AG09309 (cell line): ENCODE measurements around the gene MAP2K6.

Experiments
- DNase-seq: peaks from one replicate; pipeline ENCODE4 v3.0.0-alpha.2; 2010; ENCODE audit warnings: low read depth
- H3K4me3 ChIP-seq: 2 replicates; pipeline ENCODE4 v1.5.1; 2011; ENCODE audit warnings: mild to moderate bottlenecking, low read depth, low read length, moderate library complexity; ENCODE audit not compliant: control insufficient read depth
- TF ChIP-seq, protein P1 (sequence below): IDR thresholded peaks from 2 replicates; pipeline ENCODE4 v1.5.1; 2011; ENCODE audit warnings: mild to moderate bottlenecking, low read depth, low read length, inconsistent platforms; ENCODE audit not compliant: insufficient read depth, control insufficient read depth; ENCODE audit errors: missing control alignments

The MAP2K6 gene

DNA sequence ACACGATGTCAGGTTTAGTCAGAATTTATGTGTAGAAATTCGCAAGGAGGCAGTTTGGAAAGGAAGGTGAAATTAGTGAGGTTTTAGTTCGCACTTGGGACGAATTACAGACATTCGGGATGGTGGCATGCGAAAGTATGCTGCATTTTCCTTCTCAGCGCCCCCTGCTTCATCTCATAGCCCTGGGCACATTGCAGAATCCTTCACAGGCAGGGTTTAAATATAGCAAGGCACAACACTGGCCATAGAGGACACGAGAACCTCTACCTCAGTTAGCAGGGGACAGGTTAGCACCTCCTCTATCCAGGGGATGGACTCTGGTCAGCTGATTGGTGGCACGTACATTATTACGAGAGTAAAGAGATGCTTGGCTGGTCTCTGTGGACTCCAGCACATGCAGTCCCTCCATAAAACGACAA, 47.5 kb downstream of the MAP2K6 start:
- no peak for DNase-seq
- H3K4me3 ChIP-seq: no peak overlapping the region
- TF ChIP-seq, protein P1, sequence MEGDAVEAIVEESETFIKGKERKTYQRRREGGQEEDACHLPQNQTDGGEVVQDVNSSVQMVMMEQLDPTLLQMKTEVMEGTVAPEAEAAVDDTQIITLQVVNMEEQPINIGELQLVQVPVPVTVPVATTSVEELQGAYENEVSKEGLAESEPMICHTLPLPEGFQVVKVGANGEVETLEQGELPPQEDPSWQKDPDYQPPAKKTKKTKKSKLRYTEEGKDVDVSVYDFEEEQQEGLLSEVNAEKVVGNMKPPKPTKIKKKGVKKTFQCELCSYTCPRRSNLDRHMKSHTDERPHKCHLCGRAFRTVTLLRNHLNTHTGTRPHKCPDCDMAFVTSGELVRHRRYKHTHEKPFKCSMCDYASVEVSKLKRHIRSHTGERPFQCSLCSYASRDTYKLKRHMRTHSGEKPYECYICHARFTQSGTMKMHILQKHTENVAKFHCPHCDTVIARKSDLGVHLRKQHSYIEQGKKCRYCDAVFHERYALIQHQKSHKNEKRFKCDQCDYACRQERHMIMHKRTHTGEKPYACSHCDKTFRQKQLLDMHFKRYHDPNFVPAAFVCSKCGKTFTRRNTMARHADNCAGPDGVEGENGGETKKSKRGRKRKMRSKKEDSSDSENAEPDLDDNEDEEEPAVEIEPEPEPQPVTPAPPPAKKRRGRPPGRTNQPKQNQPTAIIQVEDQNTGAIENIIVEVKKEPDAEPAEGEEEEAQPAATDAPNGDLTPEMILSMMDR: no peak

DNA sequence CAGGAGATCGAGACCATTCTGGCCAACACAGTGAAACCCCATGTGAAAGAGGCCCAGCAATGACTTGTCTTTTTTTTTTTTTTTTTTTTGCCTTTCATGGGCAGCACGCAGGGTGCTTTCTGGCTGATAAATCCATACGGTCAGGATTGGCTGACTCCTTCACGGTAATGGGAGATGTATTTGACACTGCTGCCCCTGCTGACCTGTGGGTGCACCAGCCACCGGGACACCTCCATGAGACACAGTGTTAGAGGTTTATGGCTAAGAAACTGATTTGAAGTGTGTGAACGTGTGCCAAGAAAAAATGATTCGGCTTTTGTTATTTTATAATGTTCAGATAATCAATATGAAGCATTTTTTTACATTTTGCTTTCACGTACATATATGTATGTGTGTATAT, 48.4 kb downstream of the MAP2K6 start:
- no peak overlapping the region for H3K4me3 ChIP-seq
- TF ChIP-seq, protein P1: no peak
- no peak for DNase-seq

DNA sequence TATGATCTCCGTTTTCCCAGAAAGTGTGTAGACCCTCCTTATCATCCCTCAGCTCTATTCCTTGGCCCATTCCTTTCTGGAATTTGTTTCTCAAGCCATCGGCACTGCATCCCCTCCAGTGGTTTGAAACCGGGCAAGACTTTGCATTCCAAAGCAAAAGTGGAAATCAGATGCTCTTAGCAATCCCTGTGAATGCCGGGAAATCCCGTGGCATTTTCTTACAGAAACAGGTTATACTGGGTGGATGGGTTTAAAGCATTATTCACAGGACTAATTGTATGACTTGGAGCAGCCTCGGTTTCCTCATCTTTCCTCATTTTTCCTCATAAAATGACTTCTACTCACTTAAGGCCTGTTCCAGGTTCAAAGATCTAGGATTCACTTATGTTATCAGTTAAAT, 52.0 kb downstream of the MAP2K6 start:
- H3K4me3 ChIP-seq: no peak overlapping the region
- TF ChIP-seq, protein P1: no peak
- DNase-seq: no peak

DNA sequence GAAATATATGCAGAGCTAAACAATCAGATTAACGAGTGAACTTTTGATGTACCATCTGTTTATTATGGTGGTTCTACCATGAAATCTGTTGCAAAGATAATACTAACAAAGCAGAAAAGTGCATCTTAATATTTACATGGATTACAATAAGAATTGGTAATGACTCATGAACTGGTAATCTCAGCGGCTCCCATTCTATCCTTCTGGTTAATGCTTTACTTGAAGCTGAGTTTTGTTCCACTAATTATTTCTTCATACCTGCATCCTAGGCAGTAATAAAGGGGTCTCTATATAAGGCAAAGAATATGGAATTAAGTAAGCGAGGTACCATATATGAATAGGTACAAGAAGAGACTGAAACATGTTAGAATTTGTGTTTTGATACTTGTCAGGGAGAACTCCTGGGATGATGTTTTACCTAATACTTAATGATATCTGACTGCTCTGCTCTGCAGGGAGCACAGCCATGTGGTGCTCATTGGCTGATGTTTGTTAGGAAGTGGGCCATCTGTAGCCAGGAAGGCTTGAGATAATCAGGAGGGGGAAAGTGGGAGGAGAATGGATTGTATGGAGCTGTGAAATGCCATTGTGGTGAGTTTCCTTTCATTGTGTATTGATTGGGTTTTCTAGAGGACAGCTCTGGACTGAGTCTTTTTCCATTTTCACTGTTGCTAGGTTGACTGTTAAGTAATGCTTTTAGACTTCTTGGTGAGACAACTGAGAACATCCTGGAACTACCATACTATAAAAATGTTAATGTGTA, 52.6 kb downstream of the MAP2K6 start:
- TF ChIP-seq, protein P1: no peak
- no peak overlapping the region for H3K4me3 ChIP-seq
- DNase-seq: no peak

DNA sequence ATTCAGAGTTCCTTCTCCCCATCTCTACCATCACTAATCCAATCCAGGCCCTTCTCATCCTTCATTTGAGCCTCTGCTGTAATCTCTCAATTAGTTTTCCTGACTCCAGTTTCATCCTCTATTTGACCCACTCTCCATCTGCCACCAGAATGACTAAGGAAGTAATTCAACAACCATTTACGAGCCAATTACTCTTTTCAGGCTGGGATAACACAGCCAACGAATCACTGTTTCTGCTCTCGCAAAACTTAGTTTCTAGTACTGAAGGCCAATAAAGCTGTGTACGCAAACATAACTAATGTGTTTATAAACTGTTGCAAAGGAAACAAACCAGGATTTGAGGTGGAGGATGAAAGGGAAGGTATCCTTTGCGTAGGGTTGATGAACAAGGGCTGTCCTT, 53.7 kb downstream of the MAP2K6 start:
- H3K4me3 ChIP-seq: no peak overlapping the region
- no peak for DNase-seq
- TF ChIP-seq, protein P1: no peak

DNA sequence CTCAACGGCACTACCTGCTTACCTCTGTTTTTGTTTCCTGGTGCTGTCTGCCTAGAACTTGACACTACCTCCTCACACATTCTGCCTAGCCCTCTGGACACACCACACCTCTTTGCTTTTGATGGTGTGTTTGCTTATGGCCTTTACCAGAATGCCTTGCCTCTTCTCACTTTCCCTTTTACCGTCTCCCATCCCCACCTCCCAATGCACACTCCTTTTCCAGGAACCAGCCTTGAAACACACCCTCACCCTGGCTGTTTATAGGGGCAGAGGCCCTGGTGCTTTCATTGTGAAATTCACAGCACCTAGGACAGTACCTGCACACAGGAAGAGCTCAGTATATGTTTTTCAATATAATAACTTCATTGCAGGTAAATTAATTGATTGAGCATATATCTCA, 56.2 kb downstream of the MAP2K6 start:
- TF ChIP-seq, protein P1: no peak
- no peak overlapping the region for H3K4me3 ChIP-seq

DNA sequence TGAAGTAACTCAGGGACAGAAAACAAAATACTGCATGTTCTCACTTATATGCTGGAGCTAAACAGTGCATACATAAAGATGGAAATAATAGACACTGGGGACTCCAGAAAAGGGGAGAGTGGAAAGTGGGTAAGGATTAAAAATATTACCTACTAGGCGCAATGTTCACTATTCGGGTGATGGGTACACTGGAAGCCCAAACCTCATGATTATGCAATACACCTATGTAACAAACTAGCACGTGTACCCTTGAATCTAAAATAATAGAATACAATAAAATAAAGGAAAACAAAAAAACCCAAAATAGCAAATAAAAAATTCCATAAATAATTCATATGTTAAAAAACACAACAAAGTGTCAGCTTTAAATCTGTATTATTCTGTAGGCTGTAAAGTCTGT, 56.9 kb downstream of the MAP2K6 start:
- no peak for DNase-seq
- no peak overlapping the region for H3K4me3 ChIP-seq
- TF ChIP-seq, protein P1: no peak

More for the DNA sequence above, 56.2 kb downstream of the MAP2K6 start:
- no peak for DNase-seq
